ENCODE results near the gene MED9.

DNA sequence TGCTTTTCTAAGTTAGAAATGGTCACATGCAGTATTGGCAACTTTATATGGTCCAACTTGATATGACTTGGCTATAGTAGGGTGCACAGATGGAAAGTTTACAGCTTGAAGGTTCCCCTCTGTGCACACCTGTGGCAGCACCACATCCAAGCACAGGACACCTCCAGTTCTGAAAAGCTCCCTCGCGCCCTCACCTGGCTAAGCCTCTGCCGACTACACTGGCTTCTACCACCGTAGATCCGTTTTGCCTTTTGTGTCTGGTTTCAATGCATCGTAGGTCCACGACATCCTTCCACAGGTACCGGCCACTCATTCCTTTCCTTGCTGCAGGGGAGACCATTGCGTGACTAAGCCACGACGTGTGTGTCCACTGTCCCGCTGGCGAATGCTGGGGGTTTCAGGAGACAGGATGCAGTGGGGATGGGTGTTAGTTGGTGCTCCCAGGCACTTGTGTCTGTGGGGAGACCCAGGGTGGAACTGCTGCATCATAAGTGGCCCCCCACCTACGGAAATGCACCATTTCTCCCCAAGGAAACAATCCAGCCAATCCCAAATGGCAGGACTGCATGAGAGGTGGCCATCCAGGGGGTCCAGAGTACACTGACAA, 24.3 kb downstream of the MED9 start:
- TF ChIP-seq, protein P1, sequence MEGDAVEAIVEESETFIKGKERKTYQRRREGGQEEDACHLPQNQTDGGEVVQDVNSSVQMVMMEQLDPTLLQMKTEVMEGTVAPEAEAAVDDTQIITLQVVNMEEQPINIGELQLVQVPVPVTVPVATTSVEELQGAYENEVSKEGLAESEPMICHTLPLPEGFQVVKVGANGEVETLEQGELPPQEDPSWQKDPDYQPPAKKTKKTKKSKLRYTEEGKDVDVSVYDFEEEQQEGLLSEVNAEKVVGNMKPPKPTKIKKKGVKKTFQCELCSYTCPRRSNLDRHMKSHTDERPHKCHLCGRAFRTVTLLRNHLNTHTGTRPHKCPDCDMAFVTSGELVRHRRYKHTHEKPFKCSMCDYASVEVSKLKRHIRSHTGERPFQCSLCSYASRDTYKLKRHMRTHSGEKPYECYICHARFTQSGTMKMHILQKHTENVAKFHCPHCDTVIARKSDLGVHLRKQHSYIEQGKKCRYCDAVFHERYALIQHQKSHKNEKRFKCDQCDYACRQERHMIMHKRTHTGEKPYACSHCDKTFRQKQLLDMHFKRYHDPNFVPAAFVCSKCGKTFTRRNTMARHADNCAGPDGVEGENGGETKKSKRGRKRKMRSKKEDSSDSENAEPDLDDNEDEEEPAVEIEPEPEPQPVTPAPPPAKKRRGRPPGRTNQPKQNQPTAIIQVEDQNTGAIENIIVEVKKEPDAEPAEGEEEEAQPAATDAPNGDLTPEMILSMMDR (IDR thresholded peaks at IDR 0.05; ENCODE audit: low read length): peak; percentile 30
- TF ChIP-seq EZH2 (optimal IDR thresholded peaks at IDR 0.05; ENCODE audit: low read depth, low read length): no peak
